ENCODE measurements around the gene SCIN.
"Not testable (repeated sequence)": the region's sequence is repeated elsewhere in the genome, so short reads cannot be mapped to it uniquely, and the experiment has no call there.

The SCIN gene

DNA sequence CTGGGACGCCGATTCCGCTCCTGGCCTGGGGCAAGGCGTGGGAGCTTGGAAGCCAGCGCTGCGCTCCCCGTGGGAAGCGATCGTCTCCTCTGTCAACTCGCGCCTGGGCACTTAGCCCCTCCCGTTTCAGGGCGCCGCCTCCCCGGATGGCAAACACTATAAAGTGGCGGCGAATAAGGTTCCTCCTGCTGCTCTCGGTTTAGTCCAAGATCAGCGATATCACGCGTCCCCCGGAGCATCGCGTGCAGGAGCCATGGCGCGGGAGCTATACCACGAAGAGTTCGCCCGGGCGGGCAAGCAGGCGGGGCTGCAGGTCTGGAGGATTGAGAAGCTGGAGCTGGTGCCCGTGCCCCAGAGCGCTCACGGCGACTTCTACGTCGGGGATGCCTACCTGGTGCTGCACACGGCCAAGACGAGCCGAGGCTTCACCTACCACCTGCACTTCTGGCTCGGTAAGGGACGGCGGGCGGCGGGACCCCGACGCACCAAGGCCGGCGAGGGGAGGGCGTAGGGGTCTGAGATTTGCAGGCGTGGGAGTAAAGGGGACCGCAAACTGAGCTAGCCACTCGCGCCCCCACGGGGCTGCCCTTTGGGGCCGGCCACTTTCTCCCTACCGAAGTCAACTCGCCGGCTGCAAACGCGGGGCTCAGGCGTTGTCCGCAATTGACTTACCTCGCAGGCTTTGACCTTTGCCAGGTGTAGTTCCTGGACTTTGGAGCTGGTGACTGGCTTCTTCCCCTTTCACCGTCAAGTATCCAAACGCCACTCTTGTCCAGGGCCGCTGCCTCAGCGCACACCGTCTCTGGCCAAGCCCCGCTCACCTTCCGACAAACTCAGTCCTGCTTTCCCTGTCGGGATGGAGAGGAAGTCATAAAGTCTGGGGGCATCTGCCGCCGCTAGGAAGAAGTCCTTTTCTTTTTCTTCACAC, at the start of gene SCIN:
Gene SCIN, plus strand, starts transcription at position 187 of the 928 bp plus-strand sequence. Its CDS starts 67 bp downstream, at position 254.
- DNase-seq (ENCODE audit: low read depth, low spot score), result no peak

DNA sequence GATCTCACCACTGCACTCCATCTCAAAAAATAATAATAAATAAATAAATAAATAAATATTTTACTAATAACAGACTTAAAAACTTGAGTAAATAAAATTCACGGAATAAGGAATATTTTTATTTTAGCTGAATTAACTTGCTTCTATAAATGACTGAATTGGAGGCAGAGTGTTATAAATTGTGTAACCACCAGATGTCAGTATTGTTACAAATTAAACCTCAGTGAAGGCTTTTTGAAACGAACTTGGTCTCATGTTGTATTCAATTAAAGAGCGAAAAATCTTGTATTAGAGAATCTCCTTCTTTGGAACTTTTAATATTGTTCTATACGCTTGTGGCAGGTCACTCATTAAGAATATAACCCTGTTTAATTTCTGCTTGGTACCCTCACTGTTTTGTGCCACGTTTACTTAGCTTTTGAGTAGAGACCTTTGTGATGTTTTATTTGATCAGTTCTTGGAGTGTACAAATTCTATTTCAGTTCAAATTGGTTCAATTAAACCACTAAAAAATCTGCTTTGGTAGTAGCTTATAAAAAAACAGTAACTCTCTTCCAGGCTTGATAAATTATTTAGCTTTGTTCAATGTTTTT, 45.6 kb upstream of the SCIN start:
- DNase-seq (ENCODE audit: low read depth, low spot score), result no peak

DNA sequence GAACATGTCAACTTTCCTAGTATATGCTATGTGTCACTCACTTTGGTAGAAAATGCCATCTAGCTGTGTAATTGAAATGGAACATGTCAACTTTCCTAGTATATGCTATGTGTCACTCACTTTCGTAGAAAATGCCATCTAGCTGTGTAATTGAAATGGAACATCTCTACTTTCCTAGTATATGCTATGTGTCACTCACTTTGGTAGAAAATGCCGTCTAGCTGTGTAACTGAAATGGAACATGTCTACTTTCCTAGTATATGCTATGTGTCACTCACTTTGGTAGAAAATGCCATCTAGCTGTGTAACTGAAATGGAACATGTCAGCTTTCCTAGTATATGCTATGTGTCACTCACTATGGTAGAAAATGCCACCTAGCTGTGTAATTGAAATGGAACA, 43.8 kb upstream of the SCIN start:
- not testable (repeated sequence) for DNase-seq (ENCODE audit: low read depth, low spot score)

DNA sequence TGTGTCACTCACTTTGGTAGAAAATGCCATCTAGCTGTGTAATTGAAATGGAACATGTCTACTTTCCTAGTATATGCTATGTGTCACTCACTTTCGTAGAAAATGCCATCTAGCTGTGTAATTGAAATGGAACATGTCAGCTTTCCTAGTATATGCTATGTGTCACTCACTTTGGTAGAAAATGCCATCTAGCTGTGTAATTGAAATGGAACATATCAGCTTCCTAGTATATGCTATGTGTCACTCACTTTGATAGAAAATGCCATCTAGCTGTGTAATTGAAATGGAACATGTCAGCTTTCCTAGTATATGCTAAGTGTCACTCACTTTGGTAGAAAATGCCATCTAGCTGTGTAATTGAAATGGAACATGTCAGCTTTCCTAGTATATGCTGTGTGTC, 42.9 kb upstream of the SCIN start:
- not testable (repeated sequence) for DNase-seq (ENCODE audit: low read depth, low spot score)

DNA sequence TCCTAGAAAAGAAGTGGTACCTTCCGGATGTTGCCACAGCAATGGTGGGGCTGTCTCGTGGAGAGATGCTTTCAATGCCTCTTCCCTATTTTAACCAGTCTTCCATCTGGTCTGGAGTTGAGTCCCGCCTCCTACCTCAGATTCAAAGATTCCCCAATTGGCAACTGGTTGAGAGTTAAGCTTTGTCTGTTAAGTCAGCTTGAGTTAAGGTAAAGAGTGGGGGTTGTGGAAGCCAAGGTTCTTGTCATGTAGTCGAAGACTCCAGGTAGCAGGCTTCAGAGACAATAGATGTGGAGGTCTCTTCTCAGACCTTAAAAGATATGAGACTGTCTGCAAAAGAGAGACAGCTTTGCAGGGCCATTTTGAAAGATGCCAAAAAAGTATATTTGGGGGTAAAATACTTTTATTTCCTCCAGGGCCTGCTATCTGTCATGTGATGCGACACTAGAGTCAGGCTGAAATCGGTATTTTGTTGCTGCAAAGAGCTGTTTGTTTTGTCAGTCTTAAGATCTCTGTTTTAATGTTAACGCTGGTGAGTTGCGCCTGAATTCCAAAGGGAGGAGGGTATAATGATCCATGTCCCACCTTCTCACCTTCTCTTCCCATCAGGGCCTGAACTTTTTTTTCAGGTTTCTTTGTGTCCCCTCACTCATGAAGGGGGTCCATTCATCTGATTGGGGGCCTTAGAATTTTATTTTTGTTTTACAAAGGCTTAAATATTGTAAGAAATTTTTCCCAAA, 40.4 kb upstream of the SCIN start:
- no peak for DNase-seq (ENCODE audit: low read depth, low spot score)

DNA sequence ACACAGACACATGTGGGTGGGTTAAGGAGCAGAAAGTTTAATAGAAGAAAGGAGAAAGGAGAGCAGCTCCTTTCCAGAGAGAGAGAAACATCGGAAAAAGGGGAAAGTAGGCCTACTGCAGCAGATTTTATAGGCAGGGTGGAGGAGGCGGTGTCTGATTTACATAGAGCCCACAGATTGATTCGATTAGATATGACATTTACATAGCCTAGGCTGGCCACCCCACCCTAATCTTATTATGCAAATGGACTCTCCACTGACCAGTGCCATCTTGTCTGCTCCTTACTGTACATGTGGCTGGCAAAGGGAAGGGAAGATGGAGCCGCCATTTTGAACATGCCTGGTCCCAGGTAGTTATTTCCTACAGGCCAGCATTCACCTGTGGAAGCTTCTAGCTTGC, 38.7 kb upstream of the SCIN start:
- no peak for DNase-seq (ENCODE audit: low read depth, low spot score)

DNA sequence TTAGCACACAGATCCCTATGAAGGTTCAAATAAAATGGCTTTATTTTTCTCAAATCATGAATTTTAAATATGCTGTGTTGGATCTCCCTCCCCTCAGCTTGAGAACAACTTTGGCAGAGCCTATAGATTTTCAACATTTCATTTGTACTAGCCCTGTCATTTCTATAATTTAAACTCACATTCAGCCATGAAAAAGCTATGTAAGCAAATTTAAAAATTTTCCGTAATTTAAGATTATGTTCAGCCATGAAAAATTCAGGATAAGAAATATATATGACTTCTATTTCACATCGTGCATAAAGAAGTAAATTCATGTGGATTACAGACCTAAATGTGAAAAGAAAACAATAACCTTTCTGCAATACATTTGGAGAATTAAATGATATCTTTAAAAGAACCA, 36.5 kb upstream of the SCIN start:
- no peak for DNase-seq (ENCODE audit: low read depth, low spot score)

DNA sequence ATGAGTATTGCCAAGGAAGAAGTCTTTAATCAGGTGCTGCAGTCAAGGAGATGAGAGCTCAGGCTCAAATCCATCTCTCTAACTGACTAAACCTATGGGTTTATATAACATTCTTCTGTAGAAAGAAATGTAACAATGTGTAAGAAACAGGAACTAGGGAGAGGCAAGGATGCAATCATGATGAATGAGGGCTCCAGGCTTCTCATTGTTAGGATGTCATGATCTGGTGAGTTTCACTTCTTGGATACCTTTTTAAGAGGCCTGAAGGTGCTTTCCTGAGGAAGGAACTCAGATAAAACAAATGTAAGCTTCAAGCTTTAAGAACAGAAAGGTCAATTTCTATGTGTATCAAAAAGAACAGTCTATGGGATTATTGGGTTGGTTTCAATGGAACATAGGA, 30.8 kb upstream of the SCIN start:
- no peak for DNase-seq (ENCODE audit: low read depth, low spot score)

DNA sequence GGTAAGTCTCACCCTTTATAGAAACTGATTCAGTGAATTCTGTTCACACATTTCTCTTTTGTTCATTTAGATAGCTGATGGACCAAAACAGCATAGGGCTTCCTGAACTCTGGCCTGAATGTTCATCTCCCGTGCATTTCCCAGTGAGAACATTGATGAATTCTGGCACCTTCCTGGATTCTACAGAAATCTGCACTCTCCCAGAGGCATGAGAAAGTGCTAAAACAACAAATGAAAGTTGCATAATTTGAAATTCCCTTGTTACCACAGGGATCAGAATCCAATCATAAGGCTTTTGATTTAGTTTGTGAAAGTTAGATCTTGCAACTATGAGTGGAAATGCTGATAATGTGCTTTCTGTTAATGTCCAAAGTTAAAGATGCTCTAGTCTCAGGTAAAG, 29.7 kb upstream of the SCIN start:
- DNase-seq (ENCODE audit: low read depth, low spot score), result no peak

DNA sequence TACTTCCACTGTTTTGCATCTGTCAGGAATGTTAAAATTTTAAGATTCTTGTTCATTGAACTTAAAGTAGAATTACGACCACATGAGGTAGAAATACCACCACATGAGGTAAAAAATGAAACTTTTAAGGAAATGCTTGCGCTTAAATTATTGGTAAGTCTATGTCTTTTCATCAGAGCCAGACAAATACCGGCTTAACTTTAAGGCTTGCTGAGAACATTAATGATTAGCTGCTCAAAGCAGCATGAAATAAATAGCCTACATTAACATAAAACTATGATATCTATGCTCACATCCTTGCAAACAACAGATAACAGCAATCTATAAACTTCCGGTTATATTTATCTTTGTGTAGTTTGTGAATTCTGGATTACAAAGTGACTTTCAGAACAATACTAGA, 26.9 kb upstream of the SCIN start:
- no peak for DNase-seq (ENCODE audit: low read depth, low spot score)

DNA sequence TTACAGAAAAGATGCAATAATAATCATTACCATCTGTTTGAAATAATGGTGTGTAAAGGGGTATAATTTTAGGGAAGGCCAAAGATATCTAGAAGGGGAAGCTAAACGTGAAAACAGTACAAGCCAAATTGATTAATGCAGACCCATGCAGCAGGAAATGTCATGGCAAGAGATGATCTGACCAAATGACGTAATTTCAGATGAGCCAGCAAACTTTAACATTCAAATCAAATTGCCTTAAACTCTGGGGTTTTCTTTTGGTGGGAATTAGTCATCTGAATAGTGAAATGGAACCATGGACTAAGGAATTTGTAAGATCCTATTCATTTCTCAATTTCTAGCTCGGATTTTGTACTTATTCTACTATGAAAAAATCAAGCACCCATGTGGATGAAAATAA, 21.4 kb upstream of the SCIN start:
- no peak for DNase-seq (ENCODE audit: low read depth, low spot score)

DNA sequence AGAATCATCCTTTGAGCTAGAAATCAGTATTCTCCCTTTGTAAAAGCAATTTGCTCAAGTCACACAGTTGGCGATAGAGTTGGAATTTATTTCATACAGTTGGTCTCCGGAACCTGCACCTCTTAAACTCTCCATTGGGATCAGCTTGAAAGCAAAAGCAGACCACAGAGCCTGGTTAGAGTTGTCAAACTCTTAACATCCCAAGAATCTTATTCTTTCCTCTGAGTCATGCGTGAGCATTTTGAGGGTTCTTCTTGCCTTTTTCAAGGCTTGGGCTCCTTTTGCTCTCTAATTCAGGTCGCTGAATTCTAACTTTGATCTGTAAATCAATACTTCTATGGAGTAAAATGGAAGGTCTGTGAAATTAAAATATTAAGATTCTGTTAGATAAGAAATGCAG, 19.6 kb upstream of the SCIN start:
- DNase-seq (ENCODE audit: low read depth, low spot score), result no peak

DNA sequence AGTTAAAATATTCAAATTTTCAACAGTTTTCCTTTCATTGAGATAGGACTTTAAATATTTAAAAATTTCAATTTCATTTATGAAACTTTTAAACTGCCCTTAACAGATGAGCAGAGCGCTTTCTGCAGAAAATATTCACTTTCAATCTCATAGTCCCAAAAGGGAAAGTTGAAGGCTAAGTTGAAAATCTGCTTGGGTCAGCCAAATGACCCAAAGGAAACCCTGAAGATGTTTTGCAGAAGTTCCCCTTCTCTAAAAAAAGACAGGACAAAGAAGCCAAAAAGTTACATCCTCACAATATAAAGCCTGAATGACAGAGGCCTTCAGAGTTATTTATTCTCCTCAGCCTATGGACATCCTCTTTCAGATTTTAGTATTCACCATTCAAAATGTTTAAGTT, 17.6 kb upstream of the SCIN start:
- no peak for DNase-seq (ENCODE audit: low read depth, low spot score)

DNA sequence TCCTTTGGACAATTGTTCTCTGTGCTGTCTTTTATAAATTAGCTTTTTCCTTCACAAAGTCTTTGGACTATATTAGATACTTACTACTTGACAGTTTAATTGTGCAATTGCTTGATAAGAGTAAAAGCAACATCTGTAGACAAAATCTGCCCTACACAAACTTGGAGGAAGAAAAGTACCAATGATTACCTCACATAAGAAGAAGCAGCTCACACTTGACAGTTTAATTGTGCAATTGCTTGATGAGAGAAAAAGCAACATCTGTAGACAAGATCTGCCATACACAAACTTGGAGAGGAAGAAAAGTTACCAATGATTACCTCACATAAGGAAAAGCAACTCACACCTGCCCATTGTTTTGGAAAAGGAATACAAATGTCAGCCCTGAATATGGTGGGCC, 17.1 kb upstream of the SCIN start:
- DNase-seq (ENCODE audit: low read depth, low spot score), result no peak

DNA sequence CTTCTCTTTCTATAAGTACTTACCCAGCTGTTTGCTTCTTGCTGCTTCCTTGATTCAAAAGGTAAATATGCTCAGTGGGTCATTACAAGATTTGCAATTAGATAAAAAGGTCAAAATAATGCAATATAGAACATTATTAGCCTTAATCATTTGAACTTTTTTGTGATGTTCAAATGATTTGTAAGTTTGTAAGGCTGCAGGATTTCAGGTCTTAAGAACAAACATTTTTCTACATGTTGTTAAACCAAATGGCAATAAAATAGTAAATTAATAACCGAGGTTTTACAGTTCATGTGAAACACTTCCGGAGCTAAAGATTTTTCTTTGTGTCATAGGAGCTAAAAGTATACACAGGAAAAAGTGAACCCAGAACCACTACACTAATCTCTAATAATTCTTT, 16.2 kb upstream of the SCIN start:
- no peak for DNase-seq (ENCODE audit: low read depth, low spot score)

DNA sequence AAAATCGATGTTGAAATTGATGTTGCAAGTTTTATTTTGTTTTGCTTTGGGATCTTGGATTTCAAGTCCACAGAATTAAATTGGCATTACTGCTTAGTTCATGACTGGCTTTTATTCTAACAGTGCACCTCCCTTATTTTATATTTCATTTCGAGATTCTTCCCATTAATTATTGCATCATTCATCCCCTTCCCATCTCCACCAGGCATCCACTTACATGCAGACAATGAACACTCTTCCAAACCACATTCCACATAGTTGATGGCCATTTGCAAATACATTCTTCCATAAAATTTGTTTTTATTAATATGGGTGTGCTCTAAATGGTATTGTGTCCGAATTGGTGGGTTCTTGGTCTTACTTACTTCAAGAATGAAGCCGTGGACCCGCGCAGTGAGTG, 15.6 kb upstream of the SCIN start:
- no peak for DNase-seq (ENCODE audit: low read depth, low spot score)

DNA sequence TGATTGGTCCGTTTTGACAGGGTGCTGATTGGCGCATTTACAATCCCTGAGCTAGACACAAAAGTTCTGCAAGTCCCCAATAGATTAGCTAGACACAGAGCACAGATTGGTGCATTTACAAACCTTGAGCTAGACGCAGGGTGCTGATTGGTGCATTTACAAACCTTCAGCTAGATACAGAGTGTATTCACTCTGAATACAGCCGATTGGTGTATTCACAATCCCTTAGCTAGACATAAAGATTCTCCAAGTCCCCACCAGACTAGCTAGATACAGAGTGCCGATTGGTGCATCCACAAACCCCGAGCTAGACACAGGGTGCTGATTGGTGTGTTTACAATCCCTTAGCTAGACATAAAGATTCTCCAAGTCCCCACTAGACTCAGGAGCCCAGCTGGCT, 14.8 kb upstream of the SCIN start:
- not testable (repeated sequence) for DNase-seq (ENCODE audit: low read depth, low spot score)

DNA sequence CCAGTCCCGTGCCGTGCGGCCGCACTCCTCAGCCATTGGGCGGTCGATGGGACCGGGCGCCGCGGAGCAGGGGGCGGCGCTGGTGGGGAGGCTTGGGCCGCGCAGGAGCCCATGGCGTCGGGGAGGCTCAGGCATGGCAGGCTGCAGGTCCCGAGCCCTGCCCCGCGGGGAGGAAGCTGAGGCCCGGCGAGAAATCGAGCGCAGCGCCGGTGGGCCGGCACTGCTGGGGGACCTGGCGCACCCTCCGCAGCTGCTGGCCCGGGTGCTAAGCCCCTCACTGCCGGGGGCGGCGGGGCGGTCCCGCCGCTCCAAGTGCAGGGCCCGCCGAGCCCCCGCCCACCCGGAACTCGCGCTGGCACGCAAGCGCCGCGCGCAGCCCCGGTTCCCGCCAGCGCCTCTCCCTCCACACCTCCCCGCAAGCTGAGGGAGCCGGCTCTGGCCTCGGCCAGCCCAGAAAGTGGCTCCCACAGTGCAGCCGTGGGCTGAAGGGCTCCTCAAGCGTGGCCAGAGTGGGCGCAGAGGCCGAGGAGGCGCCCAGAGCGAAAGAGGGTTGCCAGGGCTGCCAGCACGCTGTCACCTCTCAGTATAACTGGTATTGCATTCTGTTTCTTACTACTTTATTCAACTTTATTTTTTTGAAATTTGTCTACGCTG, 14.3 kb upstream of the SCIN start:
- not testable (repeated sequence) for DNase-seq (ENCODE audit: low read depth, low spot score)

DNA sequence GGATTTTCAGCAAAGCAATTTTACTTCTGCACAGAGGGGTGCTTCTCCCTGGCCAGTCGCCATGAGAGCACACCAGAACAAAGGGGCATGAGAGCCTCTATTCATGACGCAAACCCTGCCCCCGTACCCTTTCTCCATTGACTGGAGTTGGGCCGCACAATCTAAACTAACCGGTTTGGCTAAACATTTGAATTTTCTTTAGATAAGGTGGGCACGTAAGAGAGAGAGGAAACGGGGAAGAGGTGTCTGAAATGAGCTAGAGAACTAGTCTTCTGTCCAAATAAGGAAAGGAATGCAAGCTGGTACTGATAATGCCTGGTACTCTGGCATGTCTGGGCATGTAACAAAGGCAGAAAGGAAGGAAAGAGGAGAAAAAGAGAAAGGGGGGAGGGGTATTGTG, 13.2 kb upstream of the SCIN start:
- DNase-seq (ENCODE audit: low read depth, low spot score), result peak; percentile 54

DNA sequence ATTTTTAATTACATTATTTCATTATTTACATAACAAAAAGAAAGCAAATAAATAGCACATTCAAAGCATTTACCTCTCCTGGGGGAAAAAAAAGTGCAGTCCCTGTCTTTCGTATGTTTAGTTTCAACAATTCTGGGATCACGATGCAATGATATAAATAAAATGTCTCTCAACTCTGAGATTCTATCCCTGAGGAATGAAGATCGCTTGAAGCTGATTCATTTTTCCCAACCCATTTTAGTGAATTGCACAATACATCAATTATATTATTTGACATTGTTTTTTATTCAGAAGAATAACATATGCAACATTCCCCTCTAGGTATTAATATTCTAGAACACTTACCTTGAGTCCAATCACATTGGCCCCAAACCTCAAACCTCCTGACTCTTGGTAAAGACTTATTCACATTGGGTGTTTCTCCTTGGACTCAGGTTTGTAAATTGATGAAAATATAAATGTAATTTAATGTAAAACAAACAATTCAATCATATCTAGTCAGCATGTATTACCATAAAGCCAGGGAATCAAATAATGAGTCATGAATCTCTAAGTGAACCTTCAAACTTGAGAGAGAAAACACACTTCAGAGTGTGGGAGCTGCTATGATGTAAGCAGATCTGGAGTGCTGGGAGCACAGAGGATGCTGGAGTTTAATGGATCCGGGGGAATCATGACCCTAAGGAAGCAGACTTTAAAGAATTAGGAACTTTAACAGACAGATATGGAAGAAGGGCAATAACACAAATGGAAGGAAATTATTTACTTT, 5.3 kb upstream of the SCIN start:
- no peak for DNase-seq (ENCODE audit: low read depth, low spot score)

DNA sequence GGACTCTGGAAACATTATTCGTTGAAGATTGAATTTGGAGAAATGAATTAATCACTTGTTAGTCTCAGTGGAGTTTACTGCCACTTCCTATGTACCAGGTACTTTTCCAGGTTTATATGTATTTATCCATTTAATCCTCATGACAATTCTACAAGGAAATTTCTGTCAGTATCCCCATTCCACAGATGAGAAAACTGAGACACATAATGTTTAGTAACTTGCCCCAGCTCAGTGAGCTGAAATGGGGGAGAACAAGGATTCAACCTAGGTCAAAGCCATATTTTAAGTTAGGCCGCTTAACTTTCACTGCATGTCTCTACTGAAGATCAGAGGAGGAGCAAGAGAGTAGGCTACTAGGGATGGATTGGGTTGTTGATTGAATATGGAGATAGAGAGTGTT, 4.6 kb upstream of the SCIN start:
- DNase-seq (ENCODE audit: low read depth, low spot score), result no peak
